Uterus (tissue), 2 donors: ENCODE measurements around the gene VIT.

Experiments used
- CTCF ChIP-seq, 4 experiments: fragments of 200-600 bp in 2 of 4; fragments of 450-650 bp in 2 of 4; sonication (generic) in 2 of 4; IDR thresholded peaks; one replicate each; pipeline ENCODE4 v1.5.1; 2016 to 2019; ENCODE audit warnings: antibody characterized with exemption in 4 of 4, mild to moderate bottlenecking in 2 of 4, moderate library complexity in 1 of 4
- POLR2A ChIP-seq, 2 donors: fragments of 450-650 bp; IDR thresholded peaks; one replicate each; pipeline ENCODE4 v1.6.1; 2016; ENCODE audit warnings: antibody characterized with exemption in 2 of 2, mild to moderate bottlenecking in 1 of 2, moderate library complexity in 1 of 2

GRCh38 chr2:36740061-36740460, 43.6 kb downstream of the VIT start:
- TF ChIP-seq CTCF (IDR thresholded peaks at IDR 0.05), result no peak
- no peak for TF ChIP-seq POLR2A (IDR thresholded peaks at IDR 0.05)
